H1 (cell line): ENCODE results near the gene ALG14. TPM values are rescaled to one million over a fixed set of nuclear protein-coding genes. Genes with fewer than 3 reads are reported as not detected.

Source experiments
- CTCF ChIA-PET: fragments of 300-600 bp; sonication (Branson Sonifier 250); formaldehyde crosslinking; loops from one replicate; lab custom pipeline; 2021; ENCODE audit not compliant: partially characterized antibody; lab: Charles Lee
- POLR2A ChIA-PET: fragments of 300-600 bp; sonication (Branson Sonifier 250); formaldehyde crosslinking; loops from one replicate; lab custom pipeline; 2021; ENCODE audit warnings: inconsistent platforms; ENCODE audit not compliant: partially characterized antibody; lab: Charles Lee
- DNase-seq, 2 experiments: peaks; one replicate each; pipeline versions ENCODE4 v3.0.0 to v3.0.0-alpha.2; 2010 to 2022; ENCODE audit warnings: low spot score in 2 of 2, low read depth in 1 of 2, mixed read lengths in 1 of 2
- FAIRE-seq: peaks from 2 replicates; lab custom pipeline; 2011; peaks lifted over from hg19 to GRCh38; lab: Jason Lieb, UNC
- H2AFZ ChIP-seq: 2 replicates; pipeline ENCODE4 v1.8.1; 2012; ENCODE audit warnings: low read length, inconsistent platforms
- H2AK5ac ChIP-seq: 2 replicates; pipeline ENCODE4 v1.6.1; 2013; ENCODE audit warnings: low read depth, low read length
- H2BK120ac ChIP-seq: replicated peaks from 2 replicates; pipeline ENCODE3; 2013; ENCODE audit warnings: low read depth, low read length, inconsistent platforms
- H2BK12ac ChIP-seq: 2 replicates; pipeline ENCODE4 v1.6.1; 2013; ENCODE audit warnings: low read depth, low read length
- H2BK15ac ChIP-seq: 2 replicates; pipeline ENCODE4 v1.6.1; 2013; ENCODE audit warnings: low read length
- H2BK20ac ChIP-seq: 2 replicates; pipeline ENCODE4 v1.6.1; 2013; ENCODE audit warnings: low read length
- H2BK5ac ChIP-seq: 2 replicates; pipeline ENCODE4 v1.6.1; 2013; ENCODE audit warnings: low read depth, low read length
- H3K14ac ChIP-seq: 2 replicates; pipeline ENCODE4 v1.6.1; 2013; ENCODE audit warnings: inconsistent platforms; ENCODE audit not compliant: insufficient read length
- H3K18ac ChIP-seq: 2 replicates; pipeline ENCODE4 v1.6.1; 2013; ENCODE audit warnings: low read length; ENCODE audit errors: extremely low read depth
- H3K23ac ChIP-seq: 2 replicates; pipeline ENCODE4 v1.6.1; 2013; ENCODE audit warnings: inconsistent platforms; ENCODE audit not compliant: insufficient read length
- H3K23me2 ChIP-seq: 2 replicates; pipeline ENCODE4 v1.6.1; 2013; ENCODE audit warnings: low read depth, low read length
- H3K27ac ChIP-seq: 2 replicates; pipeline ENCODE4 v1.6.1; 2011; ENCODE audit warnings: low read depth, low read length, inconsistent platforms
- H3K27me3 ChIP-seq, 4 experiments: replicated peaks in 1 of 4; 1 replicate in 1 of 4; 2 replicates in 3 of 4; pipeline versions ENCODE4 v1.6.1 to v1.8.1; 2011 to 2013; ENCODE audit warnings: low read length in 3 of 4, mild to moderate bottlenecking in 3 of 4, inconsistent platforms in 2 of 4, mixed read lengths in 2 of 4, moderate library complexity in 1 of 4; ENCODE audit not compliant: control insufficient read depth in 3 of 4, insufficient read depth in 3 of 4; ENCODE audit errors: extremely low read depth in 1 of 4
- H3K36me3 ChIP-seq, 4 experiments: 2 replicates each; pipeline versions ENCODE4 v1.6.1 to v1.8.1; 2011 to 2013; ENCODE audit warnings: mild to moderate bottlenecking in 4 of 4, low read length in 3 of 4, moderate library complexity in 2 of 4, control low read depth in 1 of 4, inconsistent platforms in 1 of 4; ENCODE audit not compliant: insufficient read depth in 4 of 4, control insufficient read depth in 2 of 4
- H3K4ac ChIP-seq: replicated peaks from 2 replicates; pipeline ENCODE3; 2013; ENCODE audit warnings: low read length, low read depth, mixed read lengths, inconsistent platforms; ENCODE audit not compliant: insufficient read length
- H3K4me1 ChIP-seq, 4 experiments: replicated peaks in 1 of 4; 1 replicate in 1 of 4; 2 replicates in 3 of 4; pipeline versions ENCODE4 v1.6.1 to v1.8.1; 2011 to 2013; ENCODE audit warnings: low read length in 3 of 4, inconsistent platforms in 2 of 4, mixed read lengths in 1 of 4; ENCODE audit not compliant: insufficient read depth in 4 of 4, control insufficient read depth in 3 of 4
- H3K4me2 ChIP-seq, 2 experiments: 2 replicates each; pipeline versions ENCODE4 v1.6.1 to v1.8.1; 2011 to 2013; ENCODE audit warnings: low read depth in 2 of 2, low read length in 2 of 2, control low read depth in 1 of 2, inconsistent platforms in 1 of 2, mild to moderate bottlenecking in 1 of 2; ENCODE audit not compliant: insufficient read depth in 1 of 2
- H3K4me3 ChIP-seq, 4 experiments: fragments of 200-600, 300-600 bp in 1 of 4; sonication (generic), shearing (Covaris generic), sonication (Bioruptor Twin) in 1 of 4; 2 replicates each; pipeline versions ENCODE4 v1.5.1 to v1.8.1; 2011 to 2016; ENCODE audit warnings: low read length in 4 of 4, low read depth in 3 of 4, control low read depth in 2 of 4, inconsistent platforms in 2 of 4, mild to moderate bottlenecking in 2 of 4, mixed read lengths in 1 of 4, moderate library complexity in 1 of 4; ENCODE audit not compliant: insufficient read depth in 2 of 4; ENCODE audit errors: extremely low read depth in 1 of 4
- H3K56ac ChIP-seq: replicated peaks from 2 replicates; pipeline ENCODE3; 2013; ENCODE audit warnings: low read depth, mild to moderate bottlenecking, mixed read lengths, low read length, inconsistent platforms; ENCODE audit not compliant: insufficient read length
- H3K79me1 ChIP-seq: 2 replicates; pipeline ENCODE4 v1.6.1; 2013; ENCODE audit warnings: low read depth, low read length, control low read depth
- H3K79me2 ChIP-seq, 2 experiments: 2 replicates each; pipeline versions ENCODE4 v1.6.1 to v1.8.1; 2012 to 2013; ENCODE audit warnings: low read length in 2 of 2, mild to moderate bottlenecking in 2 of 2, inconsistent platforms in 1 of 2; ENCODE audit not compliant: insufficient read depth in 2 of 2, control insufficient read depth in 1 of 2
- H3K9ac ChIP-seq, 4 experiments: replicated peaks in 1 of 4; 1 replicate in 1 of 4; 2 replicates in 3 of 4; pipeline versions ENCODE4 v1.6.1 to v1.8.1; 2011 to 2013; ENCODE audit warnings: low read depth in 3 of 4, low read length in 3 of 4, control low read depth in 2 of 4, mild to moderate bottlenecking in 2 of 4, moderate library complexity in 2 of 4, inconsistent platforms in 1 of 4; ENCODE audit errors: extremely low read depth in 1 of 4
- H3K9me3 ChIP-seq, 2 experiments: 2 replicates each; pipeline versions ENCODE4 v1.6.1 to v1.8.1; 2012 to 2013; ENCODE audit warnings: mild to moderate bottlenecking in 2 of 2, moderate library complexity in 2 of 2, control low read depth in 1 of 2, inconsistent platforms in 1 of 2, low read depth in 1 of 2, low read length in 1 of 2, mixed read lengths in 1 of 2; ENCODE audit not compliant: insufficient read depth in 2 of 2
- H4K20me1 ChIP-seq, 2 experiments: replicated peaks in 1 of 2; 2 replicates each; pipeline versions ENCODE3 to v1.8.1; 2011 to 2013; ENCODE audit warnings: inconsistent platforms in 2 of 2, low read length in 2 of 2, mild to moderate bottlenecking in 1 of 2; ENCODE audit not compliant: insufficient read depth in 2 of 2, control insufficient read depth in 1 of 2
- H4K5ac ChIP-seq: 2 replicates; pipeline ENCODE4 v1.6.1; 2013; ENCODE audit warnings: low read length, low read depth, mixed read lengths, inconsistent platforms; ENCODE audit not compliant: insufficient read length
- H4K8ac ChIP-seq: 2 replicates; pipeline ENCODE4 v1.8.0; 2013; ENCODE audit warnings: mild to moderate bottlenecking, moderate library complexity, low read length, inconsistent platforms; ENCODE audit not compliant: insufficient read depth; ENCODE audit errors: extremely low read depth
- H4K91ac ChIP-seq: replicated peaks from 2 replicates; pipeline ENCODE3; 2013; ENCODE audit warnings: low read length, mixed read lengths, inconsistent platforms; ENCODE audit not compliant: insufficient read length
- ATF3 ChIP-seq: IDR thresholded peaks from 2 replicates; pipeline ENCODE4 v1.6.1; 2011; ENCODE audit warnings: low read depth, mild to moderate bottlenecking, low read length; ENCODE audit not compliant: insufficient read depth
- BRCA1 ChIP-seq: IDR thresholded peaks from 2 replicates; pipeline ENCODE4 v1.6.1; 2012; ENCODE audit warnings: low read depth, low read length, improper control_type of control experiment
- CBX5 ChIP-seq: fragments of 300-800, 300-1000 bp; sonication (generic); IDR thresholded peaks from 2 replicates; pipeline ENCODE4 v1.7.1; 2016; ENCODE audit warnings: antibody characterized with exemption, low read length, low read depth
- CHD2 ChIP-seq: IDR thresholded peaks from 2 replicates; pipeline ENCODE4 v1.6.1; 2012; ENCODE audit warnings: low read length, improper control_type of control experiment
- EGR1 ChIP-seq: IDR thresholded peaks from 2 replicates; pipeline ENCODE4 v1.6.1; 2011; ENCODE audit warnings: low read depth, low read length, borderline replicate concordance
- HDAC6 ChIP-seq: IDR thresholded peaks from one replicate; pipeline ENCODE4 v1.7.1; 2012; ENCODE audit warnings: low read depth, mild to moderate bottlenecking, inconsistent platforms, low read length, moderate library complexity
- MAFK ChIP-seq: IDR thresholded peaks from 2 replicates; pipeline ENCODE4 v1.6.1; 2012; ENCODE audit warnings: low read depth, mild to moderate bottlenecking, improper control_type of control experiment, low read length
- MAX ChIP-seq: IDR thresholded peaks from 2 replicates; pipeline ENCODE4 v1.6.1; 2012; ENCODE audit warnings: inconsistent platforms
- NANOG ChIP-seq: IDR thresholded peaks from 2 replicates; pipeline ENCODE4 v1.6.1; 2011; ENCODE audit warnings: low read length, low read depth, mild to moderate bottlenecking, inconsistent platforms; ENCODE audit not compliant: insufficient read depth, poor library complexity, severe bottlenecking
- POLR2AphosphoS5 ChIP-seq: IDR thresholded peaks from 2 replicates; pipeline ENCODE4 v1.6.1; 2011; ENCODE audit warnings: low read depth, low read length
- SAP30 ChIP-seq: fragments of 300-600 bp; sonication (generic); IDR thresholded peaks from 2 replicates; pipeline ENCODE4 v1.7.1; 2012; ENCODE audit warnings: low read length, moderate library complexity, mild to moderate bottlenecking, inconsistent platforms; ENCODE audit not compliant: insufficient read depth, insufficient replicate concordance
- SP2 ChIP-seq: IDR thresholded peaks from 2 replicates; pipeline ENCODE4 v1.6.1; 2012; ENCODE audit warnings: mild to moderate bottlenecking, low read length, inconsistent platforms
- TBP ChIP-seq: IDR thresholded peaks from 2 replicates; pipeline ENCODE4 v1.6.1; 2011; ENCODE audit warnings: low read depth, low read length, improper control_type of control experiment
- WGBS, 2 experiments: shearing (Covaris generic) in 1 of 2; methylation state at CpG; one replicate each; pipeline versions ENCODE4 v1.1.6 to v1.1.7; 2013 to 2015; ENCODE audit warnings: low lambda C conversion rate in 2 of 2, mixed read lengths in 2 of 2, inconsistent platforms in 1 of 2, low coverage in 1 of 2, missing lambda C conversion rate in 1 of 2; ENCODE audit not compliant: insufficient replicate concordance in 2 of 2, insufficient coverage in 1 of 2, insufficient read length in 1 of 2; ENCODE audit errors: extremely low coverage in 1 of 2, missing lambda C conversion rate in 1 of 2; 5-methylcytosine and 5-hydroxymethylcytosine counted together
- polyA plus RNA-seq, 7 experiments: library from polyadenylated mRNA; depleted of rRNA in 3 of 7; stranded (reverse) in 5 of 7; unstranded in 2 of 7; fragments of >200 nt in 5 of 7; fragments of 200-250 nt in 2 of 7; gene quantifications; 1 replicate in 5 of 7; 2 replicates in 1 of 7; 4 replicates in 1 of 7; pipeline versions ENCODE4 v1.2.1 to v1.2.3, GENCODE V29; 2011 to 2013; ENCODE audit warnings: missing spikeins in 2 of 7, mixed read lengths in 2 of 7
- total RNA-seq: library from RNA; stranded (reverse); fragmentation: NEBNext Ultra II Directional; extraction: Animal tissue kit (Norgen Biotek cat#: 25700); gene quantifications from 2 replicates; pipeline ENCODE4 v1.2.1, GENCODE V29; 2021

Gene ALG14
- total and polyA plus RNA-seq, 2 of the 8 experiments (the other 6 are each of a cell fraction or from before 2014, with no cell fraction given) = 0.95 to 1.3 TPM

GRCh38 chr1:95097426-95097825 lies 24.7 kb upstream of the ALG14 start:
- H3K27me3 ChIP-seq = no peaks in the 10 kb centered on the region; a peak in 1 of 7 replicates
- H3K4ac ChIP-seq = no peak overlapping the region
- no peak for DNase-seq
- H3K4me3 ChIP-seq = no peak overlapping the region
- H2AFZ ChIP-seq = no peak overlapping the region
- no peaks in the 10 kb centered on the region for H3K36me3 ChIP-seq
- no peaks in the 10 kb centered on the region for H3K23me2 ChIP-seq
- H3K27ac ChIP-seq = no peak overlapping the region
- ChIA-PET CTCF (interaction anchor here (1.5 kb wide), 1 partner anchor 13 kb away, joined by 5 read pairs; no protein-coding TSS in a partner anchor), POLR2A (no interaction called here)
- H3K79me1 ChIP-seq = no peaks in the 10 kb centered on the region
- H3K9ac ChIP-seq = no peak overlapping the region
- H3K23ac ChIP-seq = no peak overlapping the region
- no peak overlapping the region for H3K14ac ChIP-seq
- FAIRE-seq = no peak
- no peaks in the 10 kb centered on the region for H3K4me1 ChIP-seq
- no peaks in the 10 kb centered on the region for H3K79me2 ChIP-seq
- no peak overlapping the region for H2BK120ac ChIP-seq
- no peak overlapping the region for H2AK5ac ChIP-seq
- H4K8ac ChIP-seq = no peak overlapping the region
- H2BK5ac ChIP-seq = no peak overlapping the region
- H2BK20ac ChIP-seq = no peak overlapping the region
- no peak overlapping the region for H4K5ac ChIP-seq
- TF ChIP-seq BRCA1 (no peak), NANOG (no peak), SP2 (no peak), CBX5 (no peak), TBP (no peak), HDAC6 (no peak), EGR1 (no peak), MAX (no peak), CHD2 (no peak), SAP30 (no peak), MAFK (no peak), ATF3 (no peak), POLR2AphosphoS5 (no peak)
- H3K56ac ChIP-seq = no peak overlapping the region
- H3K18ac ChIP-seq = no peak overlapping the region
- H2BK15ac ChIP-seq = no peak overlapping the region
- WGBS, 2 experiments = 81% methylated on average over 4 of the region's 4 CpGs; no CpG with 5 or more reads in 1 of the 2 experiments
- no peak overlapping the region for H3K4me2 ChIP-seq
- H3K9me3 ChIP-seq = no peaks in the 10 kb centered on the region
- no peak overlapping the region for H2BK12ac ChIP-seq
- no peak overlapping the region for H4K91ac ChIP-seq
- H4K20me1 ChIP-seq = no peaks in the 10 kb centered on the region
